Astrocyte of the cerebellum (primary cell): Measurements from ENCODE around the gene ACAP3.

ENCODE experiments used
- DNase-seq: peaks from one replicate; pipeline ENCODE4 v3.0.0-alpha.2; 2011; ENCODE audit warnings: low read depth
- H3K4me3 ChIP-seq: 2 replicates; pipeline ENCODE4 v1.5.1; 2011; ENCODE audit warnings: mild to moderate bottlenecking, low read depth, low read length, moderate library complexity
- CTCF ChIP-seq: IDR thresholded peaks from 2 replicates; pipeline ENCODE4 v1.5.1; 2012; ENCODE audit warnings: low read length, low read depth, moderate library complexity, mild to moderate bottlenecking; ENCODE audit errors: missing control alignments
- in situ Hi-C: cut with HindIII; loops from 2 replicates; pipeline ENCODE4 v1.10.0; 2017; ENCODE audit warnings: low sequenced_read_pairs

ACAP3 gene

GRCh38 chr1:1243266-1243660 lies 64.5 kb downstream of the ACAP3 start:
- DNase-seq: no peak
- no peak overlapping the region for H3K4me3 ChIP-seq
- in situ Hi-C loops: no loop called here
- TF ChIP-seq CTCF: no peak

- in situ Hi-C loops: no loop called here
- no peak for DNase-seq
- no peak for TF ChIP-seq CTCF
- H3K4me3 ChIP-seq: no peak overlapping the region
These were observed 65.1 kb downstream of the ACAP3 start for GRCh38 chr1:1242461-1243265.
